ENCODE results near the gene MAP4K3.

- no peak for TF ChIP-seq CTCF (IDR thresholded peaks at IDR 0.05; ENCODE audit: control extremely low read depth in 1 of 3, insufficient read depth in 1 of 3, low read depth in 1 of 3, low read length in 3 of 3)
- no peak for TF ChIP-seq GTF2F1 (IDR thresholded peaks at IDR 0.05; ENCODE audit: borderline replicate concordance, low read depth, low read length)
- no peak for TF ChIP-seq NANOG (IDR thresholded peaks at IDR 0.05; ENCODE audit: insufficient read depth, low read depth, low read length, poor library complexity, severe bottlenecking)
- TF ChIP-seq POLR2A (IDR thresholded peaks at IDR 0.05; ENCODE audit: control extremely low read depth in 1 of 2, low read depth in 2 of 2, low read length in 2 of 2), result no peak
- TF ChIP-seq HDAC6 (IDR thresholded peaks at IDR 0.05; ENCODE audit: low read depth, low read length), result no peak
- TF ChIP-seq USF2 (IDR thresholded peaks at IDR 0.05; ENCODE audit: low read length), result no peak
- no peak for TF ChIP-seq EZH2 (IDR thresholded peaks at IDR 0.05; ENCODE audit: low read depth, low read length, severe bottlenecking)
- no peak for TF ChIP-seq CBX8 (IDR thresholded peaks at IDR 0.05; ENCODE audit: borderline replicate concordance, low read depth, low read length)
- TF ChIP-seq, protein P1, sequence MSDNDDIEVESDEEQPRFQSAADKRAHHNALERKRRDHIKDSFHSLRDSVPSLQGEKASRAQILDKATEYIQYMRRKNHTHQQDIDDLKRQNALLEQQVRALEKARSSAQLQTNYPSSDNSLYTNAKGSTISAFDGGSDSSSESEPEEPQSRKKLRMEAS (IDR thresholded peaks at IDR 0.05), result no peak
- no peak for TF ChIP-seq SAP30 (IDR thresholded peaks at IDR 0.05; ENCODE audit: insufficient read depth, insufficient replicate concordance, low read length)
Observed at GRCh38 chr2:39433586-39434195, 3.4 kb downstream of the MAP4K3 start.
